NCI-H82 treated with DMSO at 0.1 percent for 48 hours (cell line): ENCODE measurements around the gene COQ8A.
A peak's percentile ranks its signal among the peaks of the same experiment; 100 is the strongest.

Experiments used
- DNase-seq: peaks from one replicate; lab custom pipeline; 2025; ENCODE audit not compliant: unreplicated experiment; lab: John Stamatoyannopoulos, UW

COQ8A gene

DNA sequence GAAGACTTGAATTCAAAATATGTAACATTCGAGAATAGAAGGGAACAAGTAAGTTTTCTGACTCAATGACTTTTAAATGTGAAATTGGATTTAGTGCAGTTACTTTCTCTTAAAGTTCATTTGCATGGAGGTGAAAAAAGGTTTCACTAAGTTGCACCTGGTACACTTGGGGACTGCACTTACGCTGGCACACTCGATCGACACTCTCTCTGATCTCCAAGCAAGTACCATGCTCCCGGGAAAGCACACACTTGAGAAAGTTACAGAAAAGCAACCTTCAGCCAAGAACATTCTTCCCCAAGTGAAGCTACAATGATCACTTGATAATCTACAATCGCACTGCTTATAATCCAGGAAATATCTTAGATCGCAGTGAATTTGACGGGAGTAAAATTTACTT, 63.1 kb downstream of the COQ8A start:
- DNase-seq = no peak

DNA sequence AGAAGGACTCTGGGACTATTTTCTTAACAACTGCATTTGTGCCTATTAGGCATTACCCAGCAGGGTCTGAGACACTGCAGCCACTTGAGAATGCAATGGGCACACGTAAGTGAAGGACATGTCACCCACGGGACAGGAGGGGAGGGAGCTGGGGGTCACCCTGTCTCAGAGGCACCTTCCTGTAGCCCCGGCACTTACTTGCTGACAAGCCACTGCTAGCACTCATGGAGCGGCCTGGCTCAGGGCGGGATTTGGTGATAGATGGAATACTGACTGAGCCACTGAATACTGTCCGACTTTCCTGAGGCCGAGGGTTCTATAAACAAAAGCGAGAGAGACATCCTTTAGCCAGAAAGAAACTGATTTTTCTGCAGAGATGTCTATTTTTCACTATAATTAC, 64.7 kb downstream of the COQ8A start:
- no peak for DNase-seq

DNA sequence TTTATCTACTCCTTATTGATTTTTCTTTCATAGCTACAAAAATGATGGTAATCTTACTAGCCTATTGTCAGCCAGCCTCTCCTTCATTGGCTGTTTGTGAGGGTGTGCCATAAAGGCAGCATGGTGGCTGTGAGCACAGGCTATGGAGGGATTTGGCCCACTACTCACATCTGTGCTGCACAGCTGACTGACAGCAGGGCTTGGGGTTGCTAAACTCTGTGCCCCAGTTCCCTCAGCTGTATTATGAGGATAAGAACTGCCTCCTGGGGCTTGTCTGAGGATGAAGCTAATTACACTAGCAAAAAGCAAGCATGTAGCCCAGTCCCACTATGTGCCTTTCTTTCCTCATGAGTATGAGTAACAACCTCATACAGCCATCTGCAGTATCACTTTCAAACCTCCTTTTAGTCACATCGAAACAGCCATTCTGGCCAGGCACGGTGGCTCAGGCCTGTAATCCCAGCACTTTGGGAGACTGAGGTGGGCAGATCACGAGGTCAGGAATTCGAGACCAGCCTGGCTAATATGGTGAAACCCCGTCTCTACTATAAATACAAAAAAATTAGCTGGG, 66.2 kb downstream of the COQ8A start:
- DNase-seq = no peak

DNA sequence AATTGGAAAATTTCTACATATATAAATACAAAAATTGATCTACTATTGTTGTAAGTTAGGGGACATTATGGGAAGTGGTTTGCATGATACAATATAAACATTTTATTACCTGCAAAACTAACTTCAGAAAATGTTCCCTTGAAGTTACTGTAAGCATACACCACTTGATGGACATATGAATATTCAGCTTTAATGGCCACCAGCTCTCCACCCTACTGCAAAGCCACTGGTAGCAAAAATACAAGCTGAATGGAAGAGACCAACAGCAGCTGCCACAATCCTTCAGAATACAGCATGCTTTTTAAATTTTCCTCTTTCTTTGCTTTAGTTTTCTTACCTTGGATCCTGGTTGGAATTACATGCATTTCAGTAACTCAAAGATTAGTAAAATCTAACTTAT, 69.8 kb downstream of the COQ8A start:
- DNase-seq = no peak

DNA sequence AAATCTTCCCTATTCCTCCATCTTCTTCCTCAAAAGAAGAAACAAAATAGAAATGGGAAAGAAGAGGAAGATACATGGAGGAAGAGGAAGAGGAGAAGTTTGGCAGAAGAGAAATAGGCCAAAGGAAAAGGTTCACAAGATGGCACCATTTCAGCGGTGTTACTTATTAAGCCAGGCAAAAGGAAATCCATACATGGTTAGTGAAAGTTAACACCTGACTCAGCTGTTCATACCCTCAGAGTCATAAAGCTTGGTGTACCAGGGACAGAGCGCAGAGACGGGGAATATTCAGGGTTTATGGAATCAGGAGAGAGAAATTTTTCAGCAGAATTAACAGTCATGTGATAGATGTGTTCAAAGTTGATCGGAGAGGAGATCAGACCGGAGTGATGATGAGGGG, 70.6 kb downstream of the COQ8A start:
- DNase-seq = no peak

DNA sequence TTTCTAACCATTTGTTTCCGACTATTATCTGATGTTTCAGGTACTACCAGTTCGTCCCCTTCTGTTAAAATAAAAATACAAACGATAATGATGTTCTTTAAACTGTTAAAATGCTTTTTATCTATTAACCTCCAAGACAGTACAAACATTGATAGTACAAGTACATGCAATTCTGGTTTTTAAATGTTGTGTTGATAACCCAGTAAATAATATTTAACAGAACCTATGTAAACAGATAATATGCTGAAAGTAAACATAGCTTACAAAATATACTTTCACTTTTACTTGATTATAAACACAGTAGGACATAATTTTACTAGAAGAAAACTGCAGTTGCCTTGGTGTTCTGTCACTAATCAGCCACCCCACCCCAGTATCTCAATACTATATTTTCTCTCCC, 76.9 kb downstream of the COQ8A start:
- DNase-seq = no peak

DNA sequence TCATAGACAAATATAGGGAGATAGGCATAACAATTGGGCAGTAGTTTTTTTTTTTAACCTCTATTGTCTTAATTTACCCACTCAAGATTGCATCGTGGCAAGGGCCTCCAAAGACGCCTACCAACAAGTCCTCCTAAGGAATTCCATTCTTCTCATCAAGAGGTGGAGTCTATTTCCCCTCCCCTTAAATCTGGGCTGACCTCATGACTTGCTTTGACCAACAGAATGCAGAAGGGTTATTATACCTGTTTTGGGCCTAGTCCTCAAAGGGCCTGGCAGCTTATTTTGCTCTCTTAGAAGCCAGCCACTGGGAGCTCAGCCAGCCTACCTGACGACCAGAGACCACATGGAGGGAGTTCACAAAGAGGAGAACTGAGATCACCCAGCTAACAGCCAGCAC, 92.3 kb downstream of the COQ8A start:
- no peak for DNase-seq

DNA sequence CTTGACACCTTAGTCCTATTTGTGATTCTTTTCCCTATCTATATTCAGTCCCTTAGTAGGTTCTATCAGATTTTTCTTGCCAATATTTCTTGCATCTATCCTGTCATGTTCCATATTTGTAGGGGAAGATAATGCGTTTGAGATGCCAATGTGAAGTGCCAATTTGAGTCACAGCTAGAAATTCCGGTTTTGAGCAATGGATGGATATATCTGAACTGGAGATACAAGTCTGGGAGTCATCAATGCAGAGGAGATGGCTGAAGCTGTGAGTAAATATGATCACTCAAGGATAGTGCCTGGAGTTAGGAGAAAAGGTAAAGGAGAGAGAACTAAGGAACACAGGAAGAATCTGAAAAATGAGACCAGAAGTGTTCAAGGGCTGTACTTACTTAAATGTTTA, 93.8 kb downstream of the COQ8A start:
- DNase-seq = no peak

DNA sequence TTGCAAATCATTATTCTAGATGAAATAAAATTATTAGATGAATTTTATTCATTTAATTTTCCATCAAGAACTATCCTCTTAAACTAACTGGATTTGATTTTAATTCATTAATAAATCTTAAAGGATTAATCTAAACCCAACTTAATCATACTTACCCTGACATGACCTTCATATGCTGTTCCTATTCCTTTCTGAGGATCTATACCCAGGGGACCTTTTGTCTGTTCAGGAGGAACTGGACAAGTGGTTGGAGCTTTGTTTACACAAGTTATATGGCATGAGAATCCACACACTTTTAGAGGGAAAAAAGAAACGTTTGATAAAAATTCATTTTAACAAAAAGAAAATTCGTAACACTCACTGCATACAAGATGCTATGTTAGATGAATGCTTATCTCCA, 95.2 kb downstream of the COQ8A start:
- peak; percentile 99 for DNase-seq

DNA sequence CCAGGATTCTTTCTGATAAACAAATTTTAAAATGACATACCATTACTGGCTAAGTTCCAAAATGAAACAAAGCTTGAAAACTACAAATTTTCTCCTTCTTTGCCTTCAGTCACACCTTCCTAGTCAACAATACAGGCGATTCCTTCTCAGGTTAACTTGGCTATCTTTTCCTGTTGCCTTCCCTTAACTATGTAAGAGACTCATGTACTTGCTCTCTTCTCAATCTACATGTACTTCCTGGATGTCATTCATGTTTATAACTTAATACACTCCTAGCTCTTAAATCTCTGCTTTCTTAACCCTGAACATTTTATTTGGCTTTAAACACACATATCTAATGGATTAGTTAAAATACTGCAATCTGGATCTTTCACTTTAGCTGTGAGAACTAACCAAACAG, 97.0 kb downstream of the COQ8A start:
- no peak for DNase-seq
